Gastrocnemius medialis (tissue), 4 donors: ENCODE data around the gene SLC29A3.

Experiments used
- CTCF ChIP-seq, 5 experiments: fragments of 450-650 bp in 3 of 5; fragments of 200-600 bp in 2 of 5; sonication (generic) in 2 of 5; IDR thresholded peaks in 4 of 5; conservative IDR thresholded peaks in 1 of 5; 1 replicate in 4 of 5; 2 replicates in 1 of 5; pipeline ENCODE4 v1.5.1; 2016 to 2019; ENCODE audit warnings: antibody characterized with exemption in 5 of 5, mild to moderate bottlenecking in 3 of 5, moderate library complexity in 3 of 5
- POLR2A ChIP-seq, 2 donors: fragments of 450-650 bp; IDR thresholded peaks; one replicate each; pipeline ENCODE4 v1.6.1; 2017; ENCODE audit warnings: antibody characterized with exemption in 2 of 2, mild to moderate bottlenecking in 2 of 2, moderate library complexity in 2 of 2

GRCh38 chr10:71276873-71277272 lies 42.2 kb upstream of the SLC29A3 start:
- TF ChIP-seq POLR2A (IDR thresholded peaks at IDR 0.05) (no peak), CTCF (IDR thresholded peaks at IDR 0.05 in 4 of 5, conservative IDR thresholded peaks at IDR 0.05 in 1 of 5) (no peak)
